IPS-15b (cell line): ENCODE results near the gene GNG3.
"Not testable (repeated sequence)": the region's sequence is repeated elsewhere in the genome, so short reads cannot be mapped to it uniquely, and the experiment has no call there.

ENCODE experiments used
- H3K27me3 ChIP-seq: one replicate; pipeline ENCODE4 v1.6.1; 2013; ENCODE audit warnings: low read length; ENCODE audit not compliant: control insufficient read depth, insufficient read depth
- H3K36me3 ChIP-seq: one replicate; pipeline ENCODE4 v1.6.1; 2013; ENCODE audit warnings: low read length; ENCODE audit not compliant: control insufficient read depth, insufficient read depth
- H3K4me1 ChIP-seq: one replicate; pipeline ENCODE4 v1.6.1; 2013; ENCODE audit warnings: mild to moderate bottlenecking, low read length; ENCODE audit not compliant: control insufficient read depth, insufficient read depth
- H3K4me3 ChIP-seq: one replicate; pipeline ENCODE4 v1.5.1; 2013; ENCODE audit warnings: low read depth, low read length
- H3K9ac ChIP-seq: one replicate; pipeline ENCODE4 v1.6.1; 2013; ENCODE audit warnings: low read depth, mild to moderate bottlenecking, low read length
- H3K9me3 ChIP-seq: one replicate; pipeline ENCODE4 v1.6.1; 2013; ENCODE audit warnings: mild to moderate bottlenecking, low read length; ENCODE audit not compliant: control insufficient read depth, insufficient read depth

Gene GNG3

DNA sequence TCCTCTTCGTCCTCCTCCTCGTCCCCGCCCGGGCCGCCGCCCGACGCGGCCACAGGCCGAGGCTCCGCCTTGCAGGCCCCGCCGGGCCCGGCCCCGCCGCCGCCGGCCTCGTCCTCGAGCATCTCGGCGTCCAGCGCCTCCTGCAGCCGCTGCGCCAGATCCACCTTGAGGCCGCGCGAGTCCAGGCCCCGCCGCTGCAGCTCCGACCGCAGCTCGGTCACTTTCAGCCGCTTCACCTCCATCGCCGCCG is 19.4 kb downstream of the GNG3 start:
- H3K27me3 ChIP-seq, result no peaks in the 10 kb centered on the region
- peaks cover 5% of the 10 kb centered on the region for H3K4me1 ChIP-seq
- H3K36me3 ChIP-seq, result peaks cover 20% of the 10 kb centered on the region
- H3K9ac ChIP-seq, result peak overlapping the region; percentile 94
- peak overlapping the region; percentile 99 for H3K4me3 ChIP-seq
- no peaks in the 10 kb centered on the region for H3K9me3 ChIP-seq

DNA sequence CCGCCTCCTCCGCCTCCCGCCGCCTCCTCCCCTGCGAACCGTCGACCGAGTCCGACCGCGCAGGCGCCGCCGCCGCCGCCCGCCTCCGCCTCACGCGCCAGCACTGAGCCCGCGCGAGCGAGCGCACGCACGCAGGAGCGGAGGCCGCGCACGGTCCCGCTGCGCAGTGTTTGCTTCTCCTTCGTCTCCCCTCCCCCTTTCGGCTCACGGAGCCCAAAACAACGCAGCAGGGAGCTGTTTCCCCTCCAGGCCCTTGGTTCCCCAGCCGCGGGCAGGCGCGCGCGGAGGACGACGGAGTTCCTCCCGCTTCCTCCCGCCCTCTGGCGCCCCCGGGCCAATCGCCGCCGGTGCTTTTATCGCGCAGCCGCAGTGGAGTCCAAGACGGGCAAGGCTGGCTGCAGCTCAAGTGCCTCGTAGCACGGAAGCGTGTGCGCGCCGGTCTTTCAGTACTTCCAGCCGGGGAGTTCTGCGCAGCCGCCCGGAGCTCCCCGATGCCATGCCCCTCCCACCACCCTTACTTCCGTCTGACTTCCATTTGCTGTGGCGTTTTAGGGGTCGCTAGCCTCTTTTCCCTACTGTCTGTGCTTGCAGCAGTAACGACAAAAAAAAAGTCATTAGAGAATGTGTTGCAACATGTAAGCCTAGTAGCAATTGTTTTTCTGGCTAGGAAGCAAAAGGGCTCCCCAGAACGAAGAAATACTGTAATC is 19.8 kb downstream of the GNG3 start, which contains the start of gene HNRNPUL2:
HNRNPUL2 (minus strand) TSS at position 293 of the 707 bp plus-strand sequence. CDS start 301 bp downstream, outside the sequence.
- H3K36me3 ChIP-seq, result peaks cover 15% of the 10 kb centered on the region
- peaks cover 5% of the 10 kb centered on the region for H3K4me1 ChIP-seq
- no peaks in the 10 kb centered on the region for H3K9me3 ChIP-seq
- no peaks in the 10 kb centered on the region for H3K27me3 ChIP-seq
- peak within 1 kb of the TSS; percentile 94 for H3K9ac ChIP-seq
- H3K4me3 ChIP-seq, result peak within 1 kb of the TSS; percentile 99

DNA sequence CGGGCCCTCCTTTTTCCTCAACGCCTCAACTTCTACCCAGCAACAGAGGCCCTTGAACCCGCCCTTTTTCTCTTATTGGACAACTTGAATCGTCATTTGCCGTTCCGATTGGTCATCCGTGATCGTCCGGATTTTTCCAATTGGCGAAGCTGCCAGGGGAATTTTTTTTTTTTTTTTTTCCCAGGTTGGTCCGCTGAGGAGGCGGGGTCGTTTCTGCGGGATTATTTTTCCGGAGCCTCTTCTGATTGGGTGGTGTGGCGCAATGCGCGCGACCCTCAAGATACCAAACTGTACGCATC is 20.3 kb downstream of the GNG3 start:
- Histone ChIP-seq H3K36me3 (peaks cover 11% of the 10 kb centered on the region), H3K9ac (peak overlapping the region; percentile 94), H3K4me3 (peak overlapping the region; percentile 99), H3K27me3 (no peaks in the 10 kb centered on the region), H3K9me3 (no peaks in the 10 kb centered on the region), H3K4me1 (peaks cover 5% of the 10 kb centered on the region)

DNA sequence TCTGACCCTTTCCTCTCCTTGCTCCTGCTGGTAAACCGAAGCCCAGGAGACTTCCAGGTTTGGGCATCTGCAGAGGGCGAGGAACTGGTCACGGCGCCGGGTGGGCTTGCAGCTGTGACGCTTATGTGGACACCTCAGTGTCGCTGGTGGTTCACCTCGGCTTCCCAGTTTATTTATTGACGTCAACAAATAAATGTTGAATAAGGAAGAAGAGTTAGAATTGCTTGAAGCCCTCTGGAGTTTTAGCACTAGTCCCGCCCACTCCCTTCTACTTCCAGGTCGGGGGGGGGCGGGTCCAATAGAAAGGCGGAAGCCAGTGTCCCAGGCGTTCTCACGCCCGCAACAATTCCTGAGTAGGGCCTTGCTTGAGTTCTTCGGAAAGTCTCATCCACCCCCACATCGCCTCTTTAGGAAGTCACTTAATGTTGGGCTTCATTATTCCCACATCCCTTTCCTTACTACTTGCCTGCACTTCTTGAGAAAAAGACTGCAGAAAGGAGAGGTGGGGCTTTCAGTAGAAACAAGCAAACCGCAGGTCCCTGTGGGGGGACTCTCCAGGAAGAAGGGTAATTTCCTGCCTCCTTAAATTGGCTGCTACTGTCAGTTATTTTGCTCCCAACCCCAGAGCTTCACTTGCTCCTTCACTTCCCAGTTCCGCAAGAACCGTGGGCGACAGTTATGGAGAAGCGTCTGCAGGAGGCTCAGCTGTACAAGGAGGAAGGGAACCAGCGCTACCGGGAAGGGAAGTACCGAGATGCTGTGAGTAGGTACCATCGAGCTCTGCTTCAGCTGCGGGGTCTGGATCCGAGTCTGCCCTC is 20.9 kb downstream of the GNG3 start, which contains the start of gene TTC9C:
TTC9C (plus strand) TSS at position 316 of the 818 bp plus-strand sequence; CDS start at position 679, 363 bp downstream.
- Histone ChIP-seq H3K4me1 (peaks cover 5% of the 10 kb centered on the region), H3K36me3 (peaks cover 10% of the 10 kb centered on the region), H3K27me3 (no peaks in the 10 kb centered on the region), H3K4me3 (peak within 1 kb of the TSS; percentile 99), H3K9me3 (no peaks in the 10 kb centered on the region), H3K9ac (peak within 1 kb of the TSS; percentile 94)

GRCh38 chr11:62730076-62730475 is 22.6 kb downstream of the GNG3 start:
- not testable (repeated sequence) for H3K9me3 ChIP-seq, H3K4me3 ChIP-seq, H3K4me1 ChIP-seq, H3K9ac ChIP-seq, H3K36me3 ChIP-seq, H3K27me3 ChIP-seq

- no peak overlapping the region for H3K4me3 ChIP-seq
- H3K36me3 ChIP-seq, result peaks cover 3% of the 10 kb centered on the region
- H3K4me1 ChIP-seq, result no peaks in the 10 kb centered on the region
- no peak overlapping the region for H3K9ac ChIP-seq
- no peaks in the 10 kb centered on the region for H3K9me3 ChIP-seq
- no peaks in the 10 kb centered on the region for H3K27me3 ChIP-seq
These were observed 25.4 kb downstream of the GNG3 start for GRCh38 chr11:62732830-62733229.

- no peaks in the 10 kb centered on the region for H3K4me1 ChIP-seq
- H3K36me3 ChIP-seq, result peaks cover 16% of the 10 kb centered on the region
- no peak overlapping the region for H3K9ac ChIP-seq
These were observed 29.7 kb downstream of the GNG3 start for GRCh38 chr11:62737196-62737595.

DNA sequence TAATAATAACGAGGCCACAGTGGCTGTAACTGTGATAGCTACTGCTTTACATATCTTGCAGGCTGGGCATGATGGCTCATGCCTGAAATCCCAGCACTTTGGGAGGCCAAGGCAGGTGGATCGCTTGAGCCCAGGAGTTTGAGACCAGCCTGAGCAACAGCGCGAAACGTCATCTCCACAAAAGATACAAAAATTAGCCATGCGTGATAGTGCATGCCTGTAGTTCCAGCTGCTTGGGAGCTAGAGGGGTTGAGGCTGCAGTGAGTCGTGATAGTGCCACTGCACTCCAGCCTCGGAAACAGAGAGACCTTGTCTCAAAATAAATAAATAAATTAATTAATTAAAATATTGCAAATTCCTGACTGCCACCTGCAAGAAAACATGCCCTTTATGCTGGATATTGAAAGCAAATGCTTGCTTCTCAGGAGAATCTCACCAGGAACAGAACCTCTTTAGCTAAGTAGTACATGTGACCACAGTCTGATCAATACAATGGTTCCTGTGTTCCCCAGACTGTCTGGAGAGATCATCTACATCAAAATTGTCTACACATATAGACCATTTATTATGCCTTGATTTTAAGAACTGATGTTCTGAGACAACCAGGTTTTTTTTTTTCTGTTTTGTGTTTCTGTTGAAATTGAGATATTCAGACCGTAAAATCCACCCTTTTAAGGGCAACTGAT is 40.1 kb downstream of the GNG3 start:
- Histone ChIP-seq H3K9ac (no peak overlapping the region), H3K4me1 (no peaks in the 10 kb centered on the region), H3K36me3 (peaks cover 15% of the 10 kb centered on the region)

More at GRCh38 chr11:62737196-62737595, 29.7 kb downstream of the GNG3 start:
- H3K4me3 ChIP-seq, result no peak overlapping the region
- no peaks in the 10 kb centered on the region for H3K27me3 ChIP-seq
- no peaks in the 10 kb centered on the region for H3K9me3 ChIP-seq

GRCh38 chr11:62749931-62750330 is 42.5 kb downstream of the GNG3 start:
- H3K4me3 ChIP-seq, H3K9ac ChIP-seq, H3K9me3 ChIP-seq, H3K4me1 ChIP-seq, H3K27me3 ChIP-seq: not testable (repeated sequence)
- peaks cover 22% of the 10 kb centered on the region for H3K36me3 ChIP-seq

More for the DNA sequence above, 40.1 kb downstream of the GNG3 start:
- Histone ChIP-seq H3K4me3 (no peak overlapping the region), H3K27me3 (no peaks in the 10 kb centered on the region), H3K9me3 (no peaks in the 10 kb centered on the region)

DNA sequence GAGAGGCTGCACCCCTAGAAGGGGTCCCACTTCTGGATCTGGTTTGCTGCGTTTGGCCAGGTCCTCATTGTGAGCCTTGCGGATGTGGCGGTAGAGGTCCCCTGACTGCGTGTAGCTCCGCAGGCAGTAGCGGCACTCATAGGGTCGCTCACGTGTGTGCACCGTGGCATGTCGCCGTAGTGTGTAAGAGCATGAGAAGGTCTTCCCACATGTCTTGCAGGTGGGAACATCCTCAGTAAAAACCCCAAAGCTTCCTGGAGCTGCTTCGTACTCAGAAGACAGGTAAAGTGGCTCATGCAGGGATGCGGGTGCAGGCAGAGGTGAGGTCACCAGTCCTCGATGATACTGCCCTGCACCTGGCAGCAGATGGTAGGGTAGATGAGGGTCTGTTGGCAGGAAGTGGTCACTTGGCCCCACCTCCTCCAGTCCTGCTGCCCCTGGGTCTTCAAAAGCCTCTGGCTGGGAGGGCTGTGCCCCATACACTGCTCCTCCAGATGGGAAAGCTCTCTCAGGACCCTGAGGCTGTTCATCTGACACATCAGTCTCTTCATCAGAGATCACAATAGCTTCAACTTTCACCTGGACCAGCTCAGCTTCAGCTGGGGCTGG is 44.8 kb downstream of the GNG3 start:
- H3K4me1 ChIP-seq, result peaks cover 5% of the 10 kb centered on the region
- H3K27me3 ChIP-seq, result no peaks in the 10 kb centered on the region
- H3K9ac ChIP-seq, result no peak overlapping the region
- peaks cover 22% of the 10 kb centered on the region for H3K36me3 ChIP-seq
- H3K4me3 ChIP-seq, result no peak overlapping the region
- no peaks in the 10 kb centered on the region for H3K9me3 ChIP-seq

DNA sequence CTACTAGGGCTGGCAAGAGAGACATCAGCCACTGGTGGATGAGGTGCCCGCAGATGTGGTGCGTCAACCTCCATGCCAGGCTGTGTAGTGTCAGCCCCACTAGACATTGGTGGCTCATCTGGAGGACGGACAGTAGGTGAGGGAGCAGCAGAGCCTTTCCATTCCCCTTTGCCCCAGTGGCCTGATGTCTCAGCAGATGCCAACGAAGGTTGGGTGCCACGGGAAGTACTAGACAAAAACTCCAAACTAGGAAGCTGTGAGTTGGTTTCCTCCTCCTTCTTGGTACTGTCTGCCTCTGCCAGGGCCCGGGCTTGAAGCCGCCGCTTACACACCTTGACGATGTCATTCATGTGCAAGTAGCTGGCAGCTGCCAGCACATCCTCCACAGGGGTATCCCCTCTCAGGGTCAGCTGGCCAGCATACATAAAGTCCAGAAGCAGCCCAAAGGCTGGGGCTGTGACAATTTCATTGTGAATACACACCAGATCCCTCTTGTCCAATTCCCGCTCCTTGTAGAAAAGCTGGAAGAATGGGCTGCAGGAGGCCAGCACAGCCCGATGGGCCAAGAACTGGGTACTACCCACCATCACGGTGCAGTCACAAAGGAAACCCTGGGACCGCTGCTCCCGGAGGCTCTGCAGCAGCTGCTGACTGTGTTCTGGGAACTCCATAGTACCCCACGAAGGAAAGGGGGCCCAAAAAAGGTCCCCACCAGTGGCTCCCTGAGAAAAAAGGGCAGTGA is 45.7 kb downstream of the GNG3 start:
- H3K4me1 ChIP-seq, result peaks cover 5% of the 10 kb centered on the region
- peak overlapping the region; percentile 26 for H3K9ac ChIP-seq

More for the DNA sequence above, 45.7 kb downstream of the GNG3 start:
- H3K9me3 ChIP-seq, result no peaks in the 10 kb centered on the region
- H3K36me3 ChIP-seq, result peaks cover 22% of the 10 kb centered on the region
- H3K4me3 ChIP-seq, result peak overlapping the region; percentile 96
- no peaks in the 10 kb centered on the region for H3K27me3 ChIP-seq
